NCI-H82 treated with DMSO at 0.1 percent for 48 hours (cell line): ENCODE data around the gene GPR32.
A peak's percentile ranks its signal among the peaks of the same experiment; 100 is the strongest.
"Not testable (repeated sequence)": the region's sequence is repeated elsewhere in the genome, so short reads cannot be mapped to it uniquely, and the experiment has no call there.

ENCODE experiments used
- DNase-seq: peaks from one replicate; lab custom pipeline; 2025; ENCODE audit not compliant: unreplicated experiment; lab: John Stamatoyannopoulos, UW

Gene GPR32

DNA sequence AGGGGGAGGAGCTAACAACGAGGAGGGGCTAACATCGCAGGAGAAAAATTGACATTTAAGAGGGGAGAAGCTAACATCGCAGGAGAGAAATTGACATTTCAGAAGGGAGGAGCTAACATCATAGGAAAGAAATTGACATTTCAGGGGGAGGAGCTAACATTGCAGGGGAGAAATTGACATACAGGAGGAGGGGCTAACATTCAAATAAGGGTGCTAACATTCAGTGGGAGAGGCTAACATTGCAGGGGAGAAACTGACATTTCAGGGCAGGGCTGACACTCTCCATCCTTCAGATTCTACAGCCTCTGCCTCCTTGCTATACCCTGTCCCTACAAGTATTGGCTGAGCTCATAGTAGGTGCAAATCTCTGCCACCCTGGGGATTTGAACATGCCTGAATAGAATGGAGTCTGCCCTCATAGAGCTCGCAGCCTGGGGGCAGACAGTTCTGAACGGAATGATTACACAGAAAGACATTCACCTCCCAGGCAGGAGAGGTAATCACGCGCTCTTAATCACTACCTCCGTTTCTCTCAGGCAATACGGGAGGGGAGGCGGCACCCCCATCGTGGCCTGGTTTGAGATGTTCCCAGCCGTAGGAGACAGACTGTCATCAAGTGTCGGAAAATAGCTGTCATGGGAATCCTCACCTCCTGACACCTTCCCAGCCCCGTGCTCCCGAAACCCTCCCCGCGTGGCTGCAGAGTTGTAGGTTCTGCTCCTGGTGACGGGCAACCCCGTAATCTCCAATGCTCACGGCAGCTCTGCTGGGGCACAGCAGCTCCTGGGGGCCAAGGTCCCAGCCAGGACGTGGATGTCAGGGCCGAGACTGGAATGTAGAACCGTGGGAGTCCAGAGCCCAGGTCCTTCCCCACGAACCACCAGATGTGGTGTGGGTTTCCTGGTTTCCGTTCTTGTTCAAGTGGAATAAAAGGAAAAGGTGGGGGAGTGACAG, 9.5 kb downstream of the GPR32 start:
- DNase-seq = no peak

DNA sequence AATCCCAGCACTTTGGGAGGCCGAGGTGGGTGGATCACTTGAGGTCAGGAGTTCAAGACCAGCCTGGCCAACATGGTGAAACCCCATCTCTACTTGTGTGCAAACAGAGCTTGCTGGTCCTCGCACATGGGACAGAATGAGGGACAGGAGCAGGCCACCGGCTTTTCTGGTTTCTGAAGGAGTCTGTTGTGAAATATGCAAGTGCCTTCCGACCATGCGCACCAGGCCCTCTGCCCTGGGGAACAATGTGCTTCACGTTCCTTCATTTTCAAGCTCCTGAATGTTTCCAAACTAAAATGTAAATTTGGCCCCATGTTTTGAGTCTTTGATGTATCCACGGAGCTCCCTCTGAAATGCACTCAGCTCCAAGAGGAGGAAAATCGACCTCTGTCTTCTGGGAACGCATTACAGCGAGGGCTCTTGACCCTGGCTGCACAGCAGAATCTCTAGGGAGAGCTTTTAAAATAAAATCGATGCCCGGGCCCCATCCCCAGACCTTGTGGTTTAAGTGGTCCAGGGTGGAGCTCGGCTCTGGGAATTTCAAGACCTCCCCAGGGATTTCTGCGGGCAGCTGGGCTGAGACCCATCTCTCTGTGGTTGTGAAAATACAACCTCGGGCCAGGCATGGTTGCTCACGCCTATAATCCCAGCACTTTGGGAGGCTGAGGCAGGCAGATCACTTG, 10.6 kb downstream of the GPR32 start:
- no peak for DNase-seq

DNA sequence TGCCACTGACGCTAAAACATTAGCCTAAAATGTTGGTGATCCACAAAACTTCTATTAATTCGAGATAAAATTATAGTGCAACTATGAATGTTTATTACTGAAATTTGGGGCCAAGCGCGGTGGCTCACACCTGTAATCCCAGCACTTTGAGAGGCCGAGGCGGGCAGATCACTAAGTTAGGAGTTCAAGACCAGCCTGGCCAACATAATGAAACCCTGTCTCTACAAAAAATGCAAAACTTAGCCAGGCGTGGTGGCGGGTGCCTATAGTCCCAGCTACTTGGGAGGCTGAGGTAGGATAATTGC, 13.5 kb downstream of the GPR32 start:
- not testable (repeated sequence) for DNase-seq

DNA sequence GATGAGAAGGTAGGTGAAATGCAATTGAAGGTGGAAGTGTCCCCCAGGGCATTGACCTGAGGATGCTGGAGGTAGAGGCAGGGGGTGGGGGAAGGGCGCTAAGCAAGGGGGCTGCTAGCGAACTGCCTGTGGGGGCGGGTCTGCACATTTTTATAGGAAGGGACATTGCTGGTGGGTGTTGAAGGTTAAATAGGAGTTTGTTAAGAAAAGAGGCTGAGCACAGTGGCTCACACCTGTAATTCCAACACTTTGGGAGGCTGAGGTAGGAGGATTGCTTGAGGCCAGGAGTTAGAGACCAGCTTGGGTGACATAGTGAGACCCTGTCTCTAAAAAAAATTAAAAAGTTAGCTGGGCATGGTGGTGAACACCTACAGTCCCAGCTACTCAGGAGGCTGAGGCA, 14.4 kb downstream of the GPR32 start:
- no peak for DNase-seq

DNA sequence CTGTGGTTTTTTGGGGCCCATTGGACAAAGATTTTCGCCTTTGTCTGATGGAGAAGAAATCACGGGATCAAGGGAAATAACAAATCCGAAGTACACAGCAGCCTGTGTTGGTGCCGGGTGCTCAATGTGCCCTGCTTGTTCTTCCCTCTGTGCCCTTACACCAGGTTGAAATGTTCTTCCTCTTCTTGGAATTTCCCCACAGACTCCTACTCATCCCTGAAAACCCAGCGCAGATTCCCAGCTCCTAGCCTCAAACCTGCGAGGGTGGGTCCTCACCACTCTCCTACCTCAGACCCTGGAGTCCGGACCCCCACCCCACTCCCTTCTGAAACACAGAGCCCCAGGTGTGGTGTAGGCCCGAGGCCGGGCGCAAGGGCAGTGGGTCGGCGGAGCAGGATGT, 15.1 kb downstream of the GPR32 start:
- DNase-seq = no peak

DNA sequence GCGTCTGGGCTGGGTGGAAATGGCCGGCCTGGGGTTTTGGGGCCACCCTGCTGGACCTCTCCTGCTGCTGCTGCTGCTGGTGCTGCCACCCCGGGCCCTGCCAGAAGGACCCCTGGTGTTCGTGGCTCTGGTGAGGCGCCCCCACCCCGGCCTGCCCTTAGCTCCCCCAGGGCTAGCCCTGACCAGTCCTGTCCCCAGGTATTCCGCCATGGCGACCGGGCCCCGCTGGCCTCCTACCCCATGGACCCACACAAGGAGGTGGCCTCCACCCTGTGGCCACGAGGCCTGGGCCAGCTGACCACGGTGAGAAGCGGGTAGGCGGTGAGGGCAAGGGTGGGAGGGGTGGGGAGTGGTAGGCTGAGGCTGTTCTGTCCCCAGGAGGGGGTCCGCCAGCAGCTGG, 20.1 kb downstream of the GPR32 start, which contains the start of gene ACP4:
Gene ACP4 (plus strand): TSS at position 20 of the 400 bp plus-strand sequence. CDS start 0 bp downstream, at position 20.
- no peak for DNase-seq

DNA sequence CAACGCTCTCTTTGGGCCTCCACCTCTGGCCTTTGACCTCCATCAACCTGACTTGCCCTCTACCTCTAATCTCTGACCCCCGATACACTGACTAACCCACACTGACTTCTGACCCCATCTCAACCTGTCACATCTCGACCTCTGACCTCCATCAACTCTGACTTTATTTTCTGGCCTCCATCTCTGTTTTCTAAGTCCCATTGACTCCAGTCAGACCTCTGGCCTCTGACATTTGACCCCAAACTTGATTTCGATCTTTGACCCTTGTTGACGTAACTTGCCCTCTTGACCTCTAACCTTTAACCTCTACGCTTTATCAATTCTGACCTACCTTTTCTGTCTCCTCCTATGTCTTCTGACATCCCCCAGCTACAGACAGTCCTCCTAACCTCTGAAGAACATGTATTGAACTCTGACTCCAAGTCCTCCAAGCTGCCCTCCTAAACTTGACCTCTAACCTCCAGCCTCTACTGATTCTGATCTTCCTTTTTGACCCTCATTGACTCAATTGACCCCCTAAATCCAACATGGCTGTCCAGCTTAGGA, 20.7 kb downstream of the GPR32 start:
- no peak for DNase-seq

DNA sequence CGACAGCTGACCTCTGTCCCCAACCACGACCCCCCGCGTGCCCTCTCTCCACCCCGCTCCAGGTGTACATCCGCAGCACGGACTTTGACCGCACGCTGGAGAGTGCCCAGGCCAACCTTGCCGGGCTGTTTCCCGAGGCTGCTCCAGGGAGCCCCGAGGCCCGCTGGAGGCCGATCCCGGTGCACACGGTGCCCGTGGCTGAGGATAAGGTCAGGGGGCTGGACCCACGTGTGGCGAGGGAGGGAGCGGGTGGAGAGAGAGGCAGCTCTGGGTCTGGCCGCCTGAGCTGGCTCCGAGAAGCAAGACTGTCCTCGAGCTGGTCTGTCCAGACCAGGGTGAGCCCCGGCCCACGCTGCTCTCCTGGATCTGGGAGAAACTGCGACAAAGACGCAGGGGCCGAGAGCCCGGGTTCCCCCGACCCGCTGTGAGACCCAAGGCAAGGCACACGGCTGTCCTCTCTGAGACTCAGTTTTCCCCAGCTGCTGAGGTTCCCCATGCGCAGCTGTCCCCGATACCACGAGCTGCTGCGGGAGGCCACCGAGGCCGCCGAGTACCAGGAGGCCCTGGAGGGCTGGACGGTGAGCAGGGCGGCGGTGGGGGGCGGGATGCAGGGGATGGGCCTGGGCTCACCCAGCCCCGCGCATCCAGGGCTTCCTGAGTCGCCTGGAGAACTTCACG, 21.5 kb downstream of the GPR32 start:
- no peak for DNase-seq

DNA sequence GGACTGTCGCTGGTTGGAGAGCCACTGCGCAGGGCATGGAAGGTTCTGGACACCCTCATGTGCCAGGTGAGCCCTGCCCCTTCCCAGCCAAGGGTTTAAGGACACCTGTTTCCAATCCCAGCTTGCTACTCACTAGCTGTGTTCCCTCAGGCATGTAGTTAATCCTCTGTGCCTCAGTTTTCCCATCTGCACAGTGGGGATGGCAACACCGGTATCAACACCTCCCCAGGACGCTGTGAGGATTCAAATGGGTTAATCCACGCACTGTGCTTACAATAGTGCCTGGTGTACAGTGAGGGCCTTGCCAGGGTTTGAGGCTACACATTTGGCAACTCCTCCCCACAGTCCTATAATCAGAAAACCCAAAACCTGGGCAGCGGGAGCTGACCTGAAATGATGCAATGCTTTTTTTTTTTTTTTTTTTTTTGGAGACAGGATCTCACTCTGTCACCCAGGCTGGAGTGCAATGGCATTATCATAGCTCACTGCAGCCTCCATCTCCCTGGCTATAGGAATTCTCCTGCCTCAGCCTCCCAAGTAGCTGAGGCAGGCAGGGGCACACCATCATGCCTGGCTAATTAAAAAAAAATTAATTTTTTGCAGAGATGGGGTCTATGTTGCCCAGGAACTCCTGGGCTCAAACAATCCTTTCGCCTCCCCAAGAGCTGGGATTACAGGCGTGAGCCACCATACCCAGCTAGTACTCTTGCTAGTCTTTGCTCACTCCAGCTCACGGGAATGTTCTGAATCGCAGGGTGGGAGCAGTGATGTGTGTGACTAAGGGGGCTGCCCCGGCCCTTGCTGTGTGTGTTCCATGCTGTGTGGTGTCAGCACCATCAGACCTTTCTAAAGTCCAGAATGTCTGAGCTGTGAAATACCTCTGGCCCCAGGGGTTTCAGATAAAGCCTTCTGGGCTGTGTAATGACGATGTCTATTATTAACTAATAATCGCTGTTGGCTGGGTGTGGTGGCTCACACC, 22.3 kb downstream of the GPR32 start:
- no peak for DNase-seq

DNA sequence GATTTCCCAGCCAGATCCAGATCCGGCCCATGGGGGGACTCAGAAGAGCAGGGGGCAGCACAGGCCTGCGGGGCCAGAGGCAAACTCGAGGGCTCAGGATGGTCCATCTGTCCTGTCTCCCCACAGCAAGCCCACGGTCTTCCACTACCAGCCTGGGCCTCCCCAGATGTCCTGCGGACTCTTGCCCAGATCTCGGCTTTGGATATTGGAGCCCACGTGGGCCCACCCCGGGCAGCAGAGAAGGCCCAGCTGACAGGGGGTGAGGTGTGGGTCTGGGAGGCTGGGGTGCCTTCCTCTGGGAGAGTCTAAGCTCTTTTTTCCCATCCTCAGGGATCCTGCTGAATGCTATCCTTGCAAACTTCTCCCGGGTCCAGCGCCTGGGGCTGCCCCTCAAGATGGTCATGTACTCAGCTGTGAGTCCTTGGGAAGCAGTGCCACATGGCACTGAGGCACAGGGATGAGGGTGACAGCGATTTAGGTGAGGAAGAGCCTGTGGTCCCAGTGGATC, 23.3 kb downstream of the GPR32 start:
- DNase-seq = no peak

DNA sequence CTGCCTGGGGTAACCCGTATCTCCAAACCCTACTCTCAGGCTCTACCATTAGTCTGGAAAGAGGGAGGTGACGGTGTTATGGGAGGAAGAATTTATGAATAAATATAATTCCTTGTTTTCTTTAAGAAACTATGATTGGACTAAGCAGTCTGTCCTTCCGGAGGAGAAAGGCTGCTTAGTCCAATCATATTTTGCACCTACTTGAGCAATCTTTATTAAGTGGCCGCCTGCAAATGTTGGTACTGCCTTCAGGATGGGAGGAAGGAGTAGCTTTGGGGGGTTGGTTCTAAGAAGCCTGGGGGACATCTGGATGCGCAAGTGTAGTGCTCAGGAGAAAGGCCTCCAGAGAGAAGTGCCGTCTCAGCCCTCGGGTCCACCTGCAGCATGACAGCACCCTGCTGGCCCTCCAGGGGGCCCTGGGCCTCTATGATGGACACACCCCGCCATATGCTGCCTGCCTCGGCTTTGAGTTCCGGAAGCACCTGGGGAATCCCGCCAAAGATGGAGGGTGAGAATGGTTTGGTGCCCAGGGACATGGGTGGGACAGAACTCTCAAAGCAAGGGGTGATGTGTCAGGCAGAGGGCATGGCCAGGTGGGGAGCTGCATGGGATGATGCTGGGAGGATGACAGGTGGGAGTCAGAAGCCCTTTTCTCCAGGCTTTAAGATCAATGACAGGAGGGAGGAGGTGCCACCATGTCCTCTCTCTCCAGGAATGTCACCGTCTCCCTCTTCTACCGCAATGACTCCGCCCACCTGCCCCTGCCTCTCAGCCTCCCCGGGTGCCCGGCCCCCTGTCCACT, 24.0 kb downstream of the GPR32 start:
- peak; percentile 41 for DNase-seq

DNA sequence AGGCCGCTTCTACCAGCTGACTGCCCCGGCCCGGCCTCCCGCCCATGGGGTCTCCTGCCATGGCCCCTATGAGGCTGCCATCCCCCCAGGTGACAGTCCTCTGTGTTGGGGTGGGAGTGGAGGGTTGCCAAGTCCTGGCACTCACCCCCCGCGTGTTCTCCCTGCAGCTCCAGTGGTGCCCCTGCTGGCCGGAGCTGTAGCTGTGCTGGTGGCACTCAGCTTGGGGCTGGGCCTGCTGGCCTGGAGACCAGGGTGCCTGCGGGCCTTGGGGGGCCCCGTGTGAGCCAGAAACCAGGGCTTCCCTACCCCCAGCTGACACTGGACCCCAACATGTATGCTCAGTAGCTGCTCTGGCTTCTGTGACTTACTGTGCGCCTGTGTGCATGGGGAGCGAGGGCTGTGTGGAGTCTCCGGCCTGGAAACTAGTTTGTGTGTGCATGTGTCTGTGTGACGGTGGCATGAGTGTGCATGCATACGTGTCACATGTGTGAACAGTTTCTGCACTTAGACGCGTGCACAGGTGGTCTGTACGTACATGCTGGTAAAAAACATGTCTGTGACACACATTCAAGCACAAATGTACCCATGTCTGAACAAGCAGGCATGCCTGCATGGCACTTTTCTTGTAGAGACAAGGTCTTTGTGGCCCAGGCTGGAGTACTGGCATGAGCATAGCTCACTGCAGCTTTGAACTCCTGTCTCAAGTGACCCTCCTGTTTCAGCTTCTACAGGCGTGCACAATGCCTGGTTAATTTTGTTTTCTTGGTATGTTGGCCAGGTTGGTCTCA, 24.8 kb downstream of the GPR32 start:
- no peak for DNase-seq

DNA sequence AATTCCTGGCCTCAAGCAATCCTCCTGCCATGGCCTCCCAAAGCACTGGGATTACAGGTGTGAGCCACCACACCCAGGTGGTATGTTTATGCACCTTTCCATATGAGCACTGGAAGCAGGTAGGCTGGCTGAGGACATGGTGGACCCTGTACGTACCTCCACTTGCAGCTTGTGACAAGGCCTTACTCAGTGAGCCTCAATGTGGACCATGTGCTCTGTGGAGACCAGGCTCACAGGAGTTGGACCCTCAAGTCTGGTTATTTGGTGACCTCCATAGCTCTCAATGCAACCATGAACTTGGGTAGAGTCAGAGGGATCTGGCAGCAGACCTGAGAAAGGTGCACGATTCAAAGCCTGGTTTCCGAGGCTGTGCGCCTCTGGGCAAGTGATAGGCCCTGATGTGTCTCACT, 25.4 kb downstream of the GPR32 start:
- no peak for DNase-seq

DNA sequence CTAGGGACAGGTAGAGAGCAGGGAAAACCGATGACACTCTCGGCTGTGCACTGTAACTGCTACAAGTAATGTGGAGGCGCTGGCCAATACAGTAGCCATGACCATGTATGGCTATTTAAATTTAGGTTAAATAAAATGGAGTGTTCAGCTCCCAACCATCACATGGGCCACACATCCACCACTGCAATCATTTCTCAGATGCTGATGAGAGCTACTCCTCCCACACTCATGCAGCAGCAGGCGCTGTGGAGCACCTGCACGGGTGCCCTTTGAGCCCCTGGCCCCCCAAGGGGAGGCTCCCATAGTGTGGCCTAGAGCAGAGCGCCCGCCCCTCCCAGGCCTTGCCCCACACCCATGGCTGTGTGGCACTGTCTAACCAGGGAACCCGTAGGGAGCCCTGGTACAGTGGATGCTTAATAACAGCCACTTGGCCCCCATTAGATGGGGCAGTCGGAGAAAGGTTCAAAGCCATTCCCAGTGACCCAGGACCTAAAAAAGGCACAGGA, 25.9 kb downstream of the GPR32 start:
- DNase-seq = no peak

DNA sequence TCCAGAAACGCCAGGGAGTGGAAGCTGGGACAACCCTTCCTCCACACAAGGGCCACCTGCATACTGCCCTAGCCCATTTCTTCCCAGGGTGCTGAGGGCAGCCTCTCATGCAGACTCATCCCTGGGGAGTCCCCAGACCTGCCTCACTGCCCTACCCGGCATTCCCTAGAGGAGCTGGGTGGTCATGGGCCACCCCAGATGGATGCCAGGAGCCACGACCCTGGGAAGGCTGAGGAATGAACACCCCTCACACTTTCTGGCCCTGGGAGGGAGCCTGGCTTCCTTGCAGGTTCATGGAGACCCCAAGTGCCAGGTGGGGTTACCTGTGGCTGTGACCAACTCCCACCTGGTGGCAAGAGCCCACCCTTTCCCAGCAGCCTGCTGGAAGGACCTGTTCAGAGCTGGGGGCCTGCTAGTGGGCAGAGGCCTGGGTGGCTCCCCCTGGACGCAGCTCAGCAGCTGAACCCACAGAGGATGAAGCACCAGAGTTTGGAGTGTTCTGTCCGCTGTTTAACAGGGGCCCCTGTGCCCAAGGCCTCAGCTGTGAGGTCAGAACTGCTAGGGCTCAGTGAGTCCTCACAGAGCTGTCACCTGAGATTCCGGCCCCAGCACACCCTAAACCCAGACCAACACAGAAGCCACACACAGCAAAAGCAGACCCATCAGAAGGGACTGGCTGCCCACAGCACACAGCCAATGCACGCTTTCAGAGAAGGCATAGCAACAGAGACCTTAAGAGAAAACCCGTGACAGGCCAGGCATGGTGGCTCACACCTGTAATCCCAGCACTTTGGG, 26.6 kb downstream of the GPR32 start:
- no peak for DNase-seq

DNA sequence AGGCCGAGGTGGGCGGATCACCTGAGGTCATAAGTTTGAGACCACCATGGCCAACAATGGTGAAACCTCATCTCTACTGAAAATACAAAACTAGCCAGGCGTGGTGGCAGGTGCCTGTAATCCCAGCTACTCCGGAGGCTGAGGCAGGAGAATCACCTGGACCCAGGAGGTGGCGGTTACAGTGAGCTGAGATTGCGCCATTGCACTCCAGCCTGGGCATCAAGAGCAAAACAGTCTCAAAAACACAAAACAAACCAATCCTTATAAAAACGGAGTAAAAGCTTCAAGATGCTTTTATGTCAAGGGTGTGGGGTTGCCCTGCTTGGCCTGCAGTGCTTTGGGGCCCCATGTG, 27.1 kb downstream of the GPR32 start:
- DNase-seq = no peak

DNA sequence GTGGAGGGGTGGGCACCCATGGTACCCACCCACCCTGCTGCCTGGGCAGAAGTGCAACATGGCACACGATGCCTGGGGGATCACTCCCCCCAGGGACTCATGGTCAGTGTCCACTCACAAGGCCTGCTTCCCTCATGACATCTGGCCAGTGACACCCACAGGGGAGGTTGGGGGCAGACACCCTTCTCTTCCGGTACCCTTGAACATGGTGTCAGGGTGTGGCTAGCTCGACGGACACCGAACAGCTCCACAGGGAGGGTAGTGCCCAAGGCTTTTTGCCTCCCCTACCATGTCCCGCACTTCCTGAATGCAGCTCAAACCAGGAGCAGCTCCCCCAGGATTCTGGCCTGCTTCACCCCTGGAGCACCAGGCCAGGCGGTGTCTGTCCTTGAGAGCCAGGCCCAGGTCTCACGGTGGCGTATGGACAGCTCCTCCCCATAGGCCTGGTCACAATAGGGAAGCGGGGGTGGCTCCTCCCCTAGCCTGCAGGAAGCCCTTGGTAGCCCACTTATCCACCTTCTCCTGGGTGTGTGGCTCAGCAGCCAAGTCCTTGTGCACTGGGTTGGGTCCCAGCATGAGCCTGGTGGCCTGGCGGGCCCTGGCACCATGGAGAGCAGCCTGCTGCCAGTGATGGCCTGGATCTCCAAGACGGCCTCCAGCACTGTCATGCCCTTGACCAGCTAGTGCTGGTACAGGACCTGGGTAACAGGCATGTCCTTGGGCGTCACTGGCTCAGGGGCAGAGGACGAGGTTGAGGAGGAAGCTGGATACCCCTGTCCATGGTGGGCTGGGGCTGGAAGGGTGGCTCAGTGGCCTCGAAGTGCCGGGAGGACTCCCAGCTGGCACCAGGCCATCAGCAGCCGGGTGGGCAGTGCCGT, 27.8 kb downstream of the GPR32 start:
- no peak for DNase-seq
